CD4-positive, alpha-beta T cell treated with Interleukin-10 for 1 hour (primary cell): ENCODE data around the gene PLEKHA1.
A peak's percentile ranks its signal among the peaks of the same experiment; 100 is the strongest.

Source experiments
- DNase-seq: peaks from one replicate; pipeline ENCODE4 v3.0.0-alpha.2; 2020

PLEKHA1 gene

DNA sequence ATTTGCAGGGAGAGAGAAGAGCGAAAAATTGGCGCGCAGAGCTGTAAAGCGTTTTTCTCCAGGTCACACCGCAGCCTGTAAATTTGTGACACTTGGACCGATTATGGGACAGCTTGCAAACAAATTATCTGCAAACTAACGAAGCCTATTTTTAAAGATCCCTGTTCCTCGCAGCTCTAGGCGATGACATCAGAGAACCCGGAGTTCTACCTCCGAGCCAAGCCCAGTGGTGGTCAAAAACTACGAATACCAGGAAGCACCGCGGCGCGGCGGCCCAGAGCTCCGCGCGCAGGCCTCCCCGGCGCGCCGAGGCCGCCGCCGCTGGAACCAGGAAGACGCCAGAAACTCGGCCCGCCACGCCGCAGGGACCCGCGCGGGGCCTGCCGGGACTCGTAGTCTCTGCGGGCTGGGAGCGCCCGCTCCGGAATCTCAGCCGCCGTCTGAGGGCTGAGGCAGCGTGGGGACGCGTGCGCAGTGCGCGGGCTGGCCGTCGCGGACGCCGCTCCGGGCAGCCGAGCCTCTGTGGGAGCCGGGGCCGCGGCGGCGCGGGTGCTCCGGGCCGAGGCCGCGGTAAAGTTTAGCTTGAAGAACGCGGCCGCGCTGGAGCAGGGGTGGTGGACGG lies at the start of gene PLEKHA1:
PLEKHA1 (plus strand) TSS at position 472 of the 622 bp plus-strand sequence. CDS start 18,493 bp downstream, outside the sequence.
- peak; percentile 95 for DNase-seq

DNA sequence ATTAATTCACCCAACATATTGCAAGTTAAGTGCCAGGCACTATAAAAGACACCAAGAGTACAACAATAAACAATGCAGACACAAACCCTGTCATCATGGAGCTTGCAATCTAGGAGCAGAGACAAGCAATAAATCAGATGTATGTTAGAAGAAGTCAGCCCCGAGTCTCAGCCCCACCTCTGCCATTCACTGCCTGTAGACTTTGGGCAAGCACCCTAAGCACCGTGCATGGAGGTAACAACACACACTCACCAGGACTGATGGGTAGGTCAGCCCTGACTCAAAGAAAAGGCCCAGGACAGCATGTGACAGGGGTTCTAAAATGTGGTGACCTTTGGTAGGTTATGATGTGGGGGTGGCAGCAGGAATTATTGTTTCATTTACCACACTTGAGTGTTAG lies 49.3 kb upstream of the PLEKHA1 start:
- DNase-seq: no peak

DNA sequence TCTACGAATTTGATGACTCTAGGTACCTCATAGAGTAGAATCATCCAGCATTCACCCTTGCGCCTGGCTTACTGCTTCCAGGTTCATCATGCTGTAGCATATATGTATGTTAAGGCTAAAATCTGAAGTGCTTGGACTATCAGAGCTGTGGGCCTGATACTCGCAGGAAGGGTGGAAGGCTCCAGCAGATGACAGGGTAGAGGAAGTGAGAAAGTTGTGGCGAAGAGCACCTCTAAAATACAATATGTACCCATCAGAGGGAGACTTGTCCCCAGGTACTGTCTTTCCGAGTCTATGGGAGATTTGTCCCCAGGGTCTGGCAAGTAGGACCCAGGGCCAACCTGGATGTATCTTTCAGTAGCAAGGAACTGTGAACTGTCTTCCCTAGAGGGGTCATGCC lies 48.1 kb upstream of the PLEKHA1 start:
- no peak for DNase-seq

DNA sequence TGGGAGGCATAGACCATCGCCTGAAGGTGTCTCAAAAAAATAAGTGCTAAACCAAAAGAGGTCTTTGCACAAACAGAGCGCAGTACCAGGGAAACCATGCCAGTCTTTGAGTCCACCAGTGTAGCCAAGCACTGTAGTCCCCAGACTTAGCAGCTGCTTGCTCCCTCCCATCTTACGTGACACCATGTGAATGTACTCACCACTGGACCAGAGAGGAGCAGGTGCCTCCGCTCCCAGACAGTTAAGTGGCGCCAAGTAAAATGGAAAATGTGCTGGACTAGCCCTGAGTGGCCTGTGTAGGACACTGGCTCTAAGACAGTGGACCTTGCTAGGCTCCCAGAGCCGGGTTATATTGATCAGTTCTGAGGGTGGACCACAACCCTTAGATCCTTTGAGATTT lies 47.7 kb upstream of the PLEKHA1 start:
- DNase-seq: no peak

DNA sequence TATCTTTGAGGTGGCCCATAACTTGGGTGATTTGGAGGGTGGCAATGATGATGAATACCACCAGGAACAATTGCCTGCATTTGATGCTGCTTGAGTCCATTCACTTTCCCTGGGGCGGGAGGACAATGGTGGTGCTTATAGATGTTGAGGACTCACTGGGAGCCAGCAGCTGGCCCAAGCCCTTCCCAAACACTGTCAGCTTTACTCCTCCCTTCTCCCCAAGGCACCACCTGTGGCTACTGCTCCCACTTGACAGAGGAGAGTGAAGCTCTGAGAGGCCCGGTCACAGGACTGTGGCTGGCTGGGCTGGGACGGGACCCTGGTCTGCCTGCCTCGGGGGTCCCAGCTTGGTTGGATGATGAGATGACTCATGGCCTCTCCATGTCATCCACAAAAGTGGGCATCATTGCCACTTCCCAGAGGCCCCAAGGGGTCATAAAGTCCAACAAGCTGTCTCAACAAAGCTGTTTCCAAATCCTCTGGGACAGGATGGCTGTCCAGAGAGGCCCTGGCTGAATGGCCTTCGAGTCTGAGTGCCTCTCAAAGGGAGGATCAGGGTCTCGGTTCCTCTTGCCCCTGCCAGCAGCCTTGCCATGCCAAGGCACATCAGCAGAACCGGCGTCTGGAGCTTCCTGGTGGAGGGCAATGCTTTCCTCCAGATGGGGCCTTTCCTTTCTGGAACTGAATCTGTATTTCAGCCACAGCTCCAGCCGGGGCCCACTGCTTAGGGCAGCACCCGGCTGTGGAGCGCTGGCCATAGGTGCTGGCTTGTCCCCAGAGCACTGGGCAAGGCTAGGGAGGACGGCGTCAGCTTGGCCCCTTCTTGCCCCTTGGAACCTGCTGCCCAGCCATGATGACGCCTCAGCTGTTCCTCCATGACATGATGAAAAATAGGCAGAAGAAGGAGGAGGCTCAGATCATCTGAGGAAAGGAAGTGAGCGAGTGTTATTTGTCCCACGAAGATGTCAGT lies 47.0 kb upstream of the PLEKHA1 start:
- DNase-seq: no peak

DNA sequence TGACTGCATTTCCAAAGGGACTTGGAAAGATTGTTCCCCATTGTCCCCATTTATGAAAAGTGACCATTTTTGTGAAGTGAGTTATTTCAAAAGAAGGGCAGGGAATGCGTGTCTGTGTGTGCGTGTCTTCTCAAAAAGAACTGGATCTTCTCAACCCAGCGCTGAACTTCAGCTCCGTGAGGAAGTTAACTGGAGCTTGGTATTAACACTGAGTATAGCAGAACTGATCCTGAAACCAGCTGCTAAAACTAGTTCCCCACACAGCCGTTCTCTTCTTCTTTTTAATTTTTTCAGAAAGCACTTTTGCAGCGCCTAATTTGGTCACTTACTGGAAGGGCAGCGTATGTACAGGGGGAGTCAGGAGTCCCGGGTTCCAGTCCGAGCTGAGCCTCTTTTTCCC lies 45.8 kb upstream of the PLEKHA1 start:
- no peak for DNase-seq

DNA sequence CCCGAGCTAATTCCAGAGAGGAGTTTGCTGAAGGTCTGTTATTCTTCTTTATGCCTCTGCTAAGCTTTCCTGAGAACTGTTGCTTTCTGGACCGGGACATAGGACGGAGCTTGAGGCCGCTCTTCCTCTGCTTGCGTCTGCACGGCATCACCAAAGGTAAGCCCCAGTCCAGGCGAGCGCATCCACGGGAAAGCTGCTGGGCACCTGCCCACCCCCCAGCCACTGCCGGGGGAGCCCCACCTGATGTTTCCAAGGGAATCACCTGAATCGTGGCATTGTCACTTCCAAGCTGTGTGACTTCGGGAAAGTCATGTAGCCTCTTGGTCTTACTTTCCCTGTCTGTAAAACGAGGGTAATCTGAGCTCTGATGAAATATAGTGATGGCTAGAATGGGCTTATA lies 45.1 kb upstream of the PLEKHA1 start:
- DNase-seq: no peak

DNA sequence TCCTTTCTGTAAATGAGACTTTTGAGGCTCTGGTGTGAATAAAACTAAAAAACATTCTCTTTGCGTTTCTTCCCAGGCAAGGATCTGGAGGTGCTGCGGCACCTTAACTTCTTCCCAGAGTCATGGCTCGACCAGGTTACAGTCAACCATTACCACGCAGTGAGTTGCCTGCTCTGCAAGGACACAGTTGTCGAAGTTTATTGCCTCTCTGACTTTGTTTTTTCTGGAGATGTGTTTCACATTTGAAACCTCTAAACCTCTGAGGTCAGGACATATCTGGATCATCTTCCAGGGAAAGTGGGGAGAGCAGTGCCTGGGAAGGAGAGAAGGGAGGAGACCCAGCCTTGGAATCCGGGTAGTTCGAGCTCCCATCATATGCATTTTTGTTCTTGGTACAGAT lies 43.4 kb upstream of the PLEKHA1 start:
- no peak for DNase-seq

DNA sequence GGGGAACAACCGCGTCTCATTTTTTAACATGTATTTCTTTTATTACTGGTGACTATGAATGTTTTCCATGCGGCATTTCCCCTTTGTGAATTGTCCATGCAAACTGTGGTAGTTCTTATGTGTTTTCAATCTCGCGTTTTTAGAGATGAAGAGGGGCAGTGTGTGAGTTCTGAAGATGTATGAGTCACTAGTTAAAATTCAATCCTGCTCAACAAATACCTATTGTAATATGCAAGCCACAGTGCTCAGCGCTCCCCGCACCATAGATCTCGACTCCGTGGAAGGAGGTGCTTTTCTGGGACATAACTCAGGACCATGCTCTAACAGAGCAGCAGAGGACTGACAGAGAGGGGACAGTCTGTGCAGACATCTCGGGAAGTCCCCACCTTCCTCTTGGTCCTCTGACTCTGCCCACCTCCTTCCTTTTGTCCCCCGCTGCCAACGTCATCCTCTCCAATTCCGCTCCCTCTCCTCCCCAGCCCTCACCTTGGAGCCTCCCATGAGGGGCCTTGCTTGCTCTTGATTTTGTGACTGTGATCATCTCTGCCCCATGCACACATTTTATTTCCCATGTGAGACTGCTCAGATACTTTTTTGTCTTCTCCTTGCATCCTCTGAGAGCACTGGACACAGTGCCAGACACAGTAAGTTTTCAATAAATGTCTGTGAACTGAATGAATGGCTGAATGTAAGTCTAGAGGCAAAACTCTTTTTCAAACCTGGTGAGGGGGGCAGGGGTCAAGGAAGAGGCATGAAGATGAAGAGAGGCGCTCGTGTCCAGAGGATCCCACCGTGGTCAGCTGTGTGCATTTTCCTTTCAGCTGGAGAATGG lies 42.7 kb upstream of the PLEKHA1 start:
- DNase-seq: no peak

DNA sequence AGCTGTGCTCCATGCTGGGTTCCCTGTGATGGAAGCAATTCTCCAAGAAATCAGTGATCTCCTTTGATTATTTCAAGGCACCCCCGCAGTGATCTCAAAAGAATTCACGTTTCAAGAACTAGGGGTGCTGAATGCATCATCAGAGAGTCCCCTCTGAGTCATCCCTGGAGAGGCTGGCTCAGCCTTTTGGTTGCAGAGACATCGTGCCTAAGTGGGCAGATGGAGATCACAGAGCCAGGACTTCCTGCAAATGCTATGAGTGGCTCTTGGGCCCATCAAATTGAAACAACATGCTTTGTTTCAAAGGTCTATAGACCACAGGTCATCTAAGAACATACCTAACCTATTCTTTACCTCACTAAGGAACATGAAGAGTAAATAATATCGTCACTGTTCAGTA lies 41.5 kb upstream of the PLEKHA1 start:
- DNase-seq: no peak

DNA sequence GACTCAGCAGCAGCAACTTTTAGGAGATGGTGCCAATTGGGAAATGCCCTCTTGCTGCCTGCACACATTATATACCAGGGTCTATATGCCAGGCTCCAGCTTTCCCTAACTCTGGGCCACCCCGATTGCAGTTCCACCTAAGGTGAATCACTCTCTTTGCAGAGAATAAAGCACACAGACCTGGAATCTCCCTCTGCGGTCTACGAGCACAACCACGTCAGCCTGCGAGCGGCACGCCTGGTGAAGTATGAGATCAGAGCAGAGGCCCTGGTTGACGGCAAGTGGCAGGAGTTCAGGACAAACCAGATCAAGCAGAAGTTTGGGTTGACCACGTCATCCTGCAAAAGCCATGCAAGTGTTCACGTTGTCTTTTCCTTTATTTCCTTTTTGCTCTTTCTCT lies 38.2 kb upstream of the PLEKHA1 start:
- DNase-seq: no peak

DNA sequence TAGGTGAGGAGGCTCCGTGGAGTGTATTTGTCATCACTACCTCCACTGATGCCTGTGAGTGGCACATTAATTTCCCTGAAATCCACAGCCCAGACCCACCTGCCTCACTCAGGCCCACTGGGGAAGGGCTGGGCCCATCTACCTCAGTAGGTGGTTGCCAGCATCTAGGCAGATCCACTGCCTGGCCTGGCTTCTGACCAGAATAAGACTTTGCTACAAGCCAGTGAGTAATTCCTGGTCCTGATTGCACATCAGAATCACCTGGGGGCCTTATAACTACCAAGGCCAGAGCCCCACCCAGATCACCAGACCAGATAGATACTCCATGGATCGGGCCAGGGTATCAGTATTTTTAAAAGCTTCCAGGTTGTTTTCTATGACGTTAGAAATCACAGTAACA lies 37.5 kb upstream of the PLEKHA1 start:
- DNase-seq: no peak

DNA sequence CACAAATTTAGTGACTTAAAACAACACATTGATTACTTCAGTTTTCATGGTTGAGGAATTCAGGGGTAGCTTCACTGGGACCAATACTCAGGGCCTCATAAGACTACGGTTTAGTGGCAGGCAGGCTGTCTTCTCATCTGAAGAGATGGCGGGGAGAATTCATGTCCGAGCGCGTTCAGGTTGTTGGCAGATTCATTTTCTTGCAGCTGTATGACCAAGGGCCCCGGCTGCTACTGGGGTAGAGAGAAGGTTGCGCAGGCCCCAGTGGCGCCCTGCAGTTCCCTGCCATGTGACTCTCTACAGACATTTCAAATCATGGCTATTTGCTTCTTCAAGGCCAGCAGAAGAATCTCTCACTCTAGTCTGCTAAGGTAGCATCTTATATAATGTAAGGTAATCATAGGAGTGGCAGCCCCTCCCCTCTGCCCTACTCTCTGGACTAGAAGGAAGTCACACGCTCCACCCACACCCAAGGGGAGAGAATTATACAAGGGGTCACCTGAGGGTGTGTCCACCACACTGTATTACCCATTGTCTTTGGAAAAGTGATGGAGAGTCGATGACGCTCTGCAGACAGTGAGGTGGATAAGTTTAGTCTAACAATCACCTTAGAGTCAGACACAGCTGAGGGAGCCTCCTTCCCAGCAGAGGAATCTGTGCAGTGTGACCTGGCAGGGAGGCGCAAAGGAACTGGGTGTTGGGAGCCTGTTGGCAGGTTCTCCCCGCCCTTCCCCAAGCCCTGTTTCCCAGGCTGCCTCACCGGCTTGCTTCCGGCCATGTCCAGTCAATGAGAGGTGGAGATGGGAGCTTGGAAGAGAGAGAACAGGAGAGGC lies 35.7 kb upstream of the PLEKHA1 start:
- no peak for DNase-seq

DNA sequence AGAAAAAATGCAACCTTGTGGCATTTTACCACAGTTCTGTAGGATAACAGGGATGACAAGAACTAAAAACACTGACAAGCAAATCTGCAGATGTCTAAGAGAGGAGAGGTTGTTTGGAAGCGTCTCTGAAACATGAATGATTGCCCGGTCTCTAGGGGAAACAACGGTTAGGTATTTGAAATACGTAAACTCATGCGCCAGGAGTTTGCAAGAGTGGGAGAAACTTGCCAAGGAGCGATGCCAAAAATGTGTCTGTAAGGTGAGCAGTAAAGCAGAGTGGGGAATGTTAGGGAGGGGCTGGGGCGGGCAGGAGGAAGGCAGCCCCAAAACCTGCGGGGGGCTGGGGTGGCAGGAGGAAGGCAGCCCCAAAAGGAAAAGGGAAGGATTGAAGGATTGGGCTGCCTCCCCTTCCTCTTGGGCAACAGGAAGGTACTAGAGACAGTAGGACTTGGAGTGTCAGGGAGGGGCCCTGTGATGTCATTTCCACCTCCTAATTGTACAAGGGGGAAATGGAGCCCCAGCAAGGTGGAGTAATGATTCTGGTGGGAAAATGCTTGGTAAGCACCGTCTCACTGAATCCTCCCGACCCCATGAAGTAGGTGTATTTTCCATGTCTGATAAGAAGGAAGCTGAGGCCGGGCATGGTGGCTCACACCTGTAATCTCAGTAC lies 33.2 kb upstream of the PLEKHA1 start:
- no peak for DNase-seq

DNA sequence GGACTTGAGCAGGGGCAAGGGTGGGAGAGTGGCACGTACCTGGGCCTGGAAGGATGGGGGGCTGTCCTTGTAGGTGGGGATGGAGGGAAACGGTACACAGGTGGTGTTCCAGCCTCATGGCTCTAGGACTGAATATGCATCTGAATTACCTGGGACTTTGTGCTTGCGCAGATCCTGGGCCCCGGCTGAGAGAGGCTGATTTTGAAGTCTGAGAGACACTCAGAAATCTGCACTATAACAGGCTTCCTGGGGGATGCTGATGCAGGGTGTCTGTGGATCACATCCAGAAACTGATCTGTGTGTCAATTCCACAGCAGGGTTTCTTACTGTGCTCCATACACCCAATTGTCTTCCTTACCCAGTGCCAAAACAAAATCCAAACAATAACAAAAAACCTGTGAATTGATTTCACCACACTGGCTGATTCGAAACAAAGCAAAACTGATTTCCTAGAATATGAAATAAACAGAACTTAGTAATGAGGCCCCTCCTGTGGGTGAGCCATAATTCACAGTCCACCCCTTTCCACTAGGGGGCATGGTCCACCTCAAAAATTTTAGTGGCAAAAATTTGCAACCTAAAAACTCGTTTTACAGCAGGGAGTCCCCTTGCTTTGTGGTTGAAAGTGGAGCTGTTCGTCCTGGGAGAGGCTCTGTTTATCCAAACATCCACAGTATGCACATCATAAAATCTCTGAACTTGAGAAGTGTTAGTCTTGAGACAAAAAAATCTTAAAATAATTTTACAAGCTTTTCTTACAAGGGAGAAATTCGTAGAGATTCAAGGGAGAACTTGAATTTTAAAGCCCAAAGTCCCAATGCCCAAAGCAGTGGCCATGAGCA lies 32.0 kb upstream of the PLEKHA1 start:
- peak; percentile 77 for DNase-seq

DNA sequence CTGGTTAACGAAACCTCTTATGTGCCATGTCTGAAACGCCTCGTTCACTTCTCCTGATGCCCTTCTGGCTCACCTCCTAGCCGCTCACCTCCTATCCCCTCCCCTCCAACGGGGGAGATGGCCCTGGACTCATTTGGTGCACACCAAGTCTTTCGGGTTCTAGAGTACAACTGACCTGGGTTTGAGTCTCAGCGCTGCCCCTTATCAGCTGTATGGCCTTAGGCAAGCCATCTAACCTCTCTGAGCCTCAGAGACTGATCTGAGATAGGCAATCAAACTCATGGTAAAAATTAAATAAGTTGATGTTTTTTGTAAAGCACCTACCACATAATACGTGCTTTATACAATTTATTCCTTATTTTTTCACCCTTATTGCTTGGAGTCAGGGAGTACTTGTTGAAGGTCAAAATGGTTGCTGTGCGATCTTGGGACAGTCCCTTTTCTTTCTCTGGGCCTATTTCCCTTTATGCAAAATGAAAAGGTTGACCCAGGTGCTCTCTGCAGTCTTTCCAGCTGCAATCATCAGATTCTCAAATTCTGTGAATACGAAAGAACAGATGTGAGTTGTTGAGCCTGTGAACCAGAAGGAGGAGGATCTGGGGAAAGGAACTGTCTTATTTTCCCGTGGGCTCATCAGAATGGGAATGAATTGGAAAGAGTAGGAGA lies 31.2 kb upstream of the PLEKHA1 start:
- no peak for DNase-seq

DNA sequence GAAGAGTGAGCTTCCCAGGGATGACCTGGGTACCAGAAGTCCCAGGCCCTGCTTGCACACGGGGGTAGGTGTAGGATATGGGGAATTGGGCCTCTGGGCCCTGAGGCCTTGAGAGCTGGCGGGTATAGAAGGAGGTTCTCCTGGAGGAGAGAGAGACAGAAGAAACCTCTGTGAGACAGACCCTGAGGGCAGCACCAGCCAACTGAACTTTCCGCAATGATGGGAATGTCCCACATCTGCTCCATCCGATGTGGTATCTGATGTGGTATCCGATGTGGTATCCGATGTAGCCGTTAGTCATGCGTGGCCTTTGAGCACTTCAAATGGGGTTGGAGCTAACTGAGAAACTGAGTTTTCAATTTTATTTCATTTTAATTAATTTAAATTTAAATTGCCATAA lies 30.6 kb upstream of the PLEKHA1 start:
- no peak for DNase-seq

DNA sequence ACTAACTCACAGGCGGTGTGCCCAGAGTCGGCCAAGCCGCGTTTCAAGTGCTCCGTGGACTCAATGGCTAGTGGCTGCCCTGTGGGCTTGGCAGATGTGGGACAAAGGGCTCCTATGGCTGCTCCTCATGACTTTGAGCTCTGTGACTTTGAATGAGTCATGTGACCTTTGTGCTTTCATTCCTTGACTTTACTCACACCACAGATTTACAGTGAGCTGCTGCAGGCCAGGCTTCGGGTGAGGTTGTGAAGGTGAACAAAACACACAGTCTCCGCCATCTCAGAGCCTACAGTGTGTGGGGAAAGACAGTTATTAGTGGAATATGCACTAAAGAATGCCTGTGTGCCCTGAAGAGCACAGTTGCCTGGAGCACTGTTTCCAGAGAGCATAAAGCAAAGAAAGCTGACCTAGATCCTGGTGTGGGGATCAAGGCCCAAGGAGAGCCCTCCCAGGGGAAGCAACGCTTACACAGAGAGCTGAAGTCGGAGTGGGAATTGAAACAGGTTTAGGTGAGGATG lies 29.7 kb upstream of the PLEKHA1 start:
- no peak for DNase-seq

DNA sequence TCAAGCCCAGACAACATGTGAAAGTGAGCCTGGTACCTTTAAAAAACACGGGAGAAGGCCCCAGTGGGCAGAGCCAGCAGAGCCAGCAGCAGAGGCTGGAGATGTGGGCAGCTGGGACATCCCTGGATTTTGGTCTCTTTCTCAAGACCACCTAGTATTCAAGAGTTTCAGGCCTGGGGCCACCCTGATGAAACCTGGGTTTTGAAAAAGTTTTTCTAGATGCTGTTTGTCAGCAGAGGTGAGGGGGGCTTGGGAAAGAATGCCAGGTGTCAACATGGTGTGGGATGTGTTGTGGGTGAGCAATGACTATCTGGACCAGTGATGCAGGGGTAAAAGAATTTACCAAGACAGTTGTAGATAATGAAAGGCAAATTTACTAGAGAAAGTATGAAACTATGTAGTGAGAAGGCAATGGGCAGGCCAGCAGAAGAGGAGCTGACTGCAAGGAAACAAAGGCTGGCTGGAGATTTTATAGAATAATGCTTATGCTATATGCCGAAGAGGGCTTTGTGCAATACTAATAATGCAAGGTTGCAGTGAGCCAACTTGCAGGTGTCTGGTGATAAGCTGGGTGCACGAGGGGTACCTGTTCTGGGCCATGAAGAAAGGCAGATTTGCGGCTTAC lies 28.1 kb upstream of the PLEKHA1 start:
- no peak for DNase-seq
